HG02759 (cell line): ENCODE measurements around the gene SPIC.
"Not testable (repeated sequence)": the region's sequence is repeated elsewhere in the genome, so short reads cannot be mapped to it uniquely, and the experiment has no call there.

Experiments used
- ATAC-seq: cut with Tn5 transposase; IDR thresholded peaks from one replicate; pipeline ENCODE4 v1.9.1; 2021; ENCODE audit warnings: mild to moderate bottlenecking, moderate library complexity; ENCODE audit not compliant: unreplicated experiment

SPIC gene

GRCh38 chr12:101474711-101475386 lies at the start of gene SPIC:
SPIC (plus strand) TSS chr12:101475336; CDS start chr12:101476905, 1,569 bp downstream.
- ATAC-seq, result no peak

GRCh38 chr12:101430456-101430855 lies 44.7 kb upstream of the SPIC start:
- ATAC-seq, result no peak

DNA sequence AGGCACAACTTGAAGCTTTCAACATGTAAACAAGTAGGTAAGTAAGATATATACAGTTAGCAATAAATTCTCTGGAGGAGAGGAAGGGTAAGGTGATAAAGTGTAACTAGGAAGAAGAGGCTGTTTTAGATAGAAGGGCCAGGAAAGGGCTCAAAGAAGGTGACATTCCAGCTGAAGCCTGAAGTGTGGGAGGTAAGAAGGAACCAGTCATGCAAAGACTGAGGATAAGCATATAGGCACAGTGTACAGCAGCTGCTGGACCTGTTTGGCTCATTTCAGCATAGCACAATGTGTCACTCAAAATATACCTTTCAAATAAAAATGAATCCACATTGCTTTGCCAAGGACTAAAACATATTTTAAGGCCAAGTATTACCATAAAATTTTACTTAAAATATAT lies 39.0 kb upstream of the SPIC start:
- no peak for ATAC-seq

DNA sequence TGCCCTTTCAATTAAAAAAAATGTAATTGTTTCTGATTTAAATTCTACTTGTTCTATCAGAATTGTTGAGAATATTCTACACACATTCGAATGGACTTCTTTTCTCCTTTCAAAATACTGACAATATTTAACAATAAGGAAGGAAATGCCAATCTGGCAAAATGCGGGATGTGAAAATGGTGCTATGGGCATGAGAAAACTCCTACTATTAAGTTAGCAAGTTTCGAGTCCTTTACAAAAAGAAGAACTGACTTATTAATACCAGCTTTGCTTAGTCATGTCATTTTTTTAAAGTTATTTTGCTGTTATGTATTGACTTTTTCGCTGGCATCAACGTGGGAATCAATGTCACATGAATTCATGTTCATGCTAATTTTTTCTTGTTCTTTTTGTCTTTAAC lies 35.9 kb upstream of the SPIC start:
- ATAC-seq, result no peak

- ATAC-seq, result no peak
These were observed 33.5 kb upstream of the SPIC start for GRCh38 chr12:101441461-101442224.

- ATAC-seq, result no peak
These were observed 19.5 kb upstream of the SPIC start for GRCh38 chr12:101455685-101456084.

- ATAC-seq, result no peak
These were observed 15.3 kb upstream of the SPIC start for GRCh38 chr12:101459642-101460346.

- no peak for ATAC-seq
These were observed 6.2 kb upstream of the SPIC start for GRCh38 chr12:101468948-101469347.

GRCh38 chr12:101470939-101471338 lies 4.2 kb upstream of the SPIC start:
- no peak for ATAC-seq

GRCh38 chr12:101471878-101472277 lies 3.3 kb upstream of the SPIC start:
- not testable (repeated sequence) for ATAC-seq

- ATAC-seq, result no peak
These were observed 888 bp upstream of the SPIC start for GRCh38 chr12:101474248-101474647.

DNA sequence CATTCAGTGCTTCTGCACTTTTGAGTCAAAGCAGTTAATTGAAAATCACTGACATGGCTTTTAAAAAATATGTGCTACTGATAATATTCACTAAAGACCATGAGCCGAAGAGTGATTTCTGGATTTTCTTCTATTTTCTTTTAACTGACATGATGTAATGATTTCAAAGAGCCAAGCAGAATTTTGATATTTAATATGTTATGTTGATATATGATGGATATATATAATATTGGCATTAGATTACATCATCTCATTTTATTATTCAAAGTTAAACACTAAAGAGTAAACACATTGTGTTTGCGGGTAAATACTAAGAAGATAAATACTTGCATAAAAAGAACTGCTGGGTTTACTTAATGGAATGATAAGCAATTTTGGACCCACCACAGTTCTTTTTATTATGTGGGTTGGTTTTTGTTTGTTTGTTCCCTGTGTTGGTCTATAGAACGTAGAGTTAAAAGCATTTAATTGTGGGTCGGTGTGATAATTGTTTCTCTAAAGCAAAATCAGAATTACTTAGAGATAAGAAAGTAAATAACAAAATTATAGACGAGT lies 692 bp downstream of the SPIC start:
- no peak for ATAC-seq

DNA sequence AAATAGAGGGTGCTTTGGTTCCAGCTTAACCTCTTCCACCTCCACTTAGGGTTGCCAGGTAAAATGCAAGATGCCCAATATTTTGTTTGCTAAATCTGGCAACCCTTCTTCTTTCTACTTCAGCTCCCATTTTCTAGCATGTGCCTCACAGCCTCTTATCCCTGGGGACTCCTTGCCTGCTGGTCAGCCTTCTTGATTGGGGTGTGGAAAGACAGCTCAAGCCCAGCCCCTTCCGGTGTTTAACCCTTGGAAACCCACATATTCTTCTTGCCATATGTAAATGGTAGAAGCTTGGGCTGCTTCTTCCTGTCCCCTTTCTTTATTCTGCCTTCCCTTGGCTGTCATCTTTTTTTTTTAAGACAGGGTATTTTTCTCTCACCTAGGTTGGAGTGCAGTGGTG lies 5.7 kb downstream of the SPIC start:
- ATAC-seq, result no peak

DNA sequence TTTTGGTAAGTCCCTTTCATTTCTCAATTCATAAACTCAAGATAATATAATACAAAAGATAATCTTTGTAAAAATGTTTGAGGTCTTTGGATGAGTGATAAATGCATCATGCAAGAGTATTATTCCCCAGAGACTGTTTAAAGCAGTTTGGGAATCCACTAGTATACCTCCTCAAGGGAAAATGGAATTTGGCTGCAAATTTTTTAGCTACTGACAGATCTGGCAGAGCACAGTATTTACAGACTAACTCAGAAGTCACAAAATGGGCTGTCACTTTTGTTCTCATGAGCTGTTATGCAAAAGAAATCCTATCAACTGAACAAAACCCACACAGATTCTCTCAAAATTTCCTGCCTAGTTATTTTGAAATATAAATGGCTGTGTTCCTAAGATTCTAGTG lies 9.9 kb downstream of the SPIC start:
- ATAC-seq, result no peak

GRCh38 chr12:101488469-101488868 lies 13.3 kb downstream of the SPIC start:
- no peak for ATAC-seq

- no peak for ATAC-seq
These were observed 15.3 kb downstream of the SPIC start for GRCh38 chr12:101490286-101490920.

DNA sequence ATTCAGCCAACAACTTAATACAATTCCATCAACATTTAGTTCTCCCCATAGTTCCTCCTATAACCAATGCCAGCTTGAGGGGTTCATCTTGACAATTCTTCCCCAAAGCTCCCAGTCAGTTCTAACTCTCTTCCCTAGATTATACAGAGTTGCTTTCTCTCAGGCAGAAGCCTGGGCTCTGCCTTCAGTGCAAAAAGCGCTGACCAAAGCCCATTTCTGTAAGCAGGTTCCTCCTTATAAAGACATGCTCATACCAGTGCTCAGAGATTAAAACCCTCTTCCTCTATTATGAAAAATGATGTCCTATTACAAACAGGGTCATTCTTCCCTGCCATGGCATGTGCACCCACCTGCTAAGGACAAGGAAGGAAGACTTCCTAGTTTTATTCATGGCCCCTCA lies 16.2 kb downstream of the SPIC start:
- no peak for ATAC-seq

- no peak for ATAC-seq
These were observed 18.4 kb downstream of the SPIC start for GRCh38 chr12:101493556-101493955.

- ATAC-seq, result no peak
These were observed 23.1 kb downstream of the SPIC start for GRCh38 chr12:101498252-101498651.

DNA sequence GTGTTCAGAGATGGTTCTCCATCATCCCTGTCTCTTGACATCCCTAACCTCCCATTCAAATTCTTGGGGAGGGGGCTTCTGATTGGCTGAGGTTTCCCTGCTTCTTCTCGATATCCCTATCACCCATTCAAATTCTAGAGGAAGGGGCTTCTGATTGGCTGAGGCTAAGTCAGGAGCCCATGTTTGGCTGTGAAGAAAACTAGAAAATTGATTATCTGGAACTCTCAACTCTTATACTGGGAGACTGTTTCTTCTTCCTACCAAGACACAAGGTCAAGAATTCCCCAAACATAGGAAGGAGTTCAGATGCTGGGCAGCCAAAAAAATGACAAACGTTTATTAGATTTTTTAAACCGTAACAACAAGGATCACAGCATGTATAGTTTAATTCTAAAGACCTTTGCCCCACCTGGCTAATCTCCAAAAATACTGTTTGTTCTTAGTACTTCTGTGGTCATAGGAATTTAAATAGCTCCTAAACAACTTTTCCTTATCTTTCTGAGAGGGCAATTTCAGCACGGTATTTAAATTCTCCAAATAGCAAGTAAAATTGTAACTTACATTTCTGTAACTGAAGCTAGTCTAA lies 26.4 kb downstream of the SPIC start:
- ATAC-seq, result no peak

DNA sequence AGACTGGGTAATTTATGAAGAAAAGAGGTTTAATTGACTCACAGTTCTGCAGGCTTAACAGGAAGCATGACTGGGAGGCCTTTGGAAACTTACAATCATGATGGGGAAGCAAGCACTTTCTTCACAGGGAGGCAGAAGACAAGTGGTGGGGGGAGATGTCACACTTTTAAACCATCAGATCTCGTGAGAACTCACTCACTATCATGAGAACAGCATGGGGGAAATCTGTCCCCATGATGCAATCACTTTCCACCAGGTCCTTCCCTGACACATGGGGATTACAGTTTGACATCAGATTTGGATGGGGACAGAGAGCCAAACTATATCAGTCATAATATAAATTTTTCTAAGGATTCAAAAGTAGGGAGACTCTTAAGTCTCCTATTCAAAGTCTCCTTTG lies 46.0 kb downstream of the SPIC start:
- ATAC-seq, result no peak
